Astrocyte (in vitro differentiated cells and primary cell): ENCODE measurements around the gene INPP4B. TPM values are rescaled to one million over a fixed set of nuclear protein-coding genes. Genes with fewer than 3 reads are reported as not detected.

Experiments used
- DNase-seq: peaks from one replicate; pipeline ENCODE4 v3.0.0-alpha.2; 2010; ENCODE audit warnings: low read depth
- FAIRE-seq: peaks from 2 replicates; lab custom pipeline; 2011; peaks lifted over from hg19 to GRCh38; lab: Jason Lieb, UNC
- H2AFZ ChIP-seq: 2 replicates; pipeline ENCODE4 v1.6.0; 2012; ENCODE audit warnings: low read depth, low read length, inconsistent platforms
- H3K27ac ChIP-seq: 2 replicates; pipeline ENCODE4 v1.5.1; 2011; ENCODE audit warnings: low read depth, low read length, inconsistent platforms
- H3K27me3 ChIP-seq: 2 replicates; pipeline ENCODE4 v1.6.0; 2011; ENCODE audit warnings: low read length, inconsistent platforms; ENCODE audit not compliant: insufficient read depth
- H3K36me3 ChIP-seq: 2 replicates; pipeline ENCODE4 v1.5.1; 2011; ENCODE audit warnings: low read length, inconsistent platforms; ENCODE audit not compliant: insufficient read depth
- H3K4me1 ChIP-seq: 2 replicates; pipeline ENCODE4 v1.5.1; 2011; ENCODE audit warnings: low read length, inconsistent platforms; ENCODE audit not compliant: insufficient read depth
- H3K4me2 ChIP-seq: 2 replicates; pipeline ENCODE4 v1.6.0; 2012; ENCODE audit warnings: low read length, inconsistent platforms
- H3K4me3 ChIP-seq: 2 replicates; pipeline ENCODE4 v1.5.1; 2011; ENCODE audit warnings: low read depth, mild to moderate bottlenecking, low read length, inconsistent platforms; ENCODE audit not compliant: insufficient read depth
- H3K79me2 ChIP-seq: 2 replicates; pipeline ENCODE4 v1.6.0; 2012; ENCODE audit warnings: mild to moderate bottlenecking, low read length, inconsistent platforms; ENCODE audit not compliant: insufficient read depth
- H3K9ac ChIP-seq: 2 replicates; pipeline ENCODE4 v1.6.0; 2012; ENCODE audit warnings: mild to moderate bottlenecking, low read length, inconsistent platforms
- H3K9me3 ChIP-seq: 2 replicates; pipeline ENCODE4 v1.5.1; 2012; ENCODE audit warnings: low read depth, mild to moderate bottlenecking, low read length, inconsistent platforms; ENCODE audit not compliant: insufficient read depth
- H4K20me1 ChIP-seq: 2 replicates; pipeline ENCODE4 v1.6.0; 2012; ENCODE audit warnings: low read length, inconsistent platforms; ENCODE audit not compliant: insufficient read depth
- H3K27ac Mint-ChIP-seq: one replicate; pipeline ENCODE4 v1.8.0; 2021; ENCODE audit warnings: mild to moderate bottlenecking, mixed read lengths; ENCODE audit not compliant: unreplicated experiment
- H3K27me3 Mint-ChIP-seq: one replicate; pipeline ENCODE4 v1.8.0; 2021; ENCODE audit warnings: low read depth, mixed read lengths; ENCODE audit not compliant: unreplicated experiment
- H3K36me3 Mint-ChIP-seq: one replicate; pipeline ENCODE4 v1.8.0; 2021; ENCODE audit warnings: low read depth, mixed read lengths; ENCODE audit not compliant: unreplicated experiment
- H3K4me1 Mint-ChIP-seq: one replicate; pipeline ENCODE4 v1.8.0; 2021; ENCODE audit warnings: low read depth, mixed read lengths; ENCODE audit not compliant: unreplicated experiment
- H3K4me3 Mint-ChIP-seq: one replicate; pipeline ENCODE4 v1.8.0; 2021; ENCODE audit warnings: mild to moderate bottlenecking, moderate library complexity, mixed read lengths; ENCODE audit not compliant: unreplicated experiment
- H3K9me3 Mint-ChIP-seq: one replicate; pipeline ENCODE4 v1.8.0; 2021; ENCODE audit warnings: mild to moderate bottlenecking, mixed read lengths; ENCODE audit not compliant: unreplicated experiment
- CTCF ChIP-seq: IDR thresholded peaks from 2 replicates; pipeline ENCODE4 v1.5.1; 2011; ENCODE audit warnings: low read depth, mild to moderate bottlenecking, inconsistent platforms, low read length, moderate library complexity; ENCODE audit not compliant: insufficient read depth
- EZH2 ChIP-seq: IDR thresholded peaks from 2 replicates; pipeline ENCODE4 v1.6.1; 2012; ENCODE audit warnings: mild to moderate bottlenecking, low read length, inconsistent platforms; ENCODE audit not compliant: insufficient read depth
- total RNA-seq: library from RNA; stranded (reverse); gene quantifications from 2 replicates; pipeline ENCODE4 v1.2.1, GENCODE V29; 2021

Gene INPP4B
- total RNA-seq, 1 donor from 2014 or later: 2.8 TPM

- Histone ChIP-seq H3K79me2 (no peaks in the 10 kb centered on the region), H3K27me3 (no peaks in the 10 kb centered on the region), H3K36me3 (no peaks in the 10 kb centered on the region), H3K9ac (no peak overlapping the region), H3K4me2 (no peak overlapping the region), H3K9me3 (no peaks in the 10 kb centered on the region), H2AFZ (no peak overlapping the region), H3K4me1 (no peaks in the 10 kb centered on the region), H3K4me3 (no peak overlapping the region), H4K20me1 (no peaks in the 10 kb centered on the region), H3K27ac (no peak overlapping the region)
- Mint-ChIP-seq H3K27ac (no peak overlapping the region), H3K4me1 (peaks cover 2% of the 10 kb centered on the region), H3K36me3 (no peaks in the 10 kb centered on the region), H3K27me3 (no peaks in the 10 kb centered on the region), H3K4me3 (no peak overlapping the region), H3K9me3 (no peaks in the 10 kb centered on the region)
- FAIRE-seq (peak; percentile 26), DNase-seq (peak; percentile 56)
- TF ChIP-seq EZH2: no peak
- peak; percentile 93 for TF ChIP-seq CTCF
Observed at GRCh38 chr4:142126890-142127497, 719.1 kb downstream of the INPP4B start.

- Histone ChIP-seq H4K20me1 (no peaks in the 10 kb centered on the region), H3K9ac (no peak overlapping the region), H3K4me1 (no peaks in the 10 kb centered on the region), H3K79me2 (no peaks in the 10 kb centered on the region), H3K9me3 (no peaks in the 10 kb centered on the region), H3K36me3 (no peaks in the 10 kb centered on the region), H3K4me3 (no peak overlapping the region), H3K27me3 (no peaks in the 10 kb centered on the region), H2AFZ (no peak overlapping the region), H3K27ac (no peak overlapping the region), H3K4me2 (no peak overlapping the region)
- FAIRE-seq (no peak), DNase-seq (no peak)
- Mint-ChIP-seq H3K4me1 (peaks cover 2% of the 10 kb centered on the region), H3K27me3 (no peaks in the 10 kb centered on the region), H3K36me3 (no peaks in the 10 kb centered on the region), H3K9me3 (no peaks in the 10 kb centered on the region), H3K27ac (no peak overlapping the region), H3K4me3 (no peak overlapping the region)
- TF ChIP-seq EZH2 (no peak), CTCF (no peak)
Observed at GRCh38 chr4:142124874-142125273, 721.2 kb downstream of the INPP4B start.
